GM23338 (cell line): ENCODE results near the gene SSU72. TPM values are rescaled to one million over a fixed set of nuclear protein-coding genes. Genes with fewer than 3 reads are reported as not detected.
A peak's percentile ranks its signal among the peaks of the same experiment; 100 is the strongest.

ENCODE experiments used
- ATAC-seq: fragments of 200-7000 bp; cut with Tn5 transposase; 3 replicates; pipeline ENCODE4 v1.9.1; 2020
- DNase-seq: peaks from one replicate; pipeline ENCODE4 v3.0.0-alpha.2; 2015; ENCODE audit warnings: low spot score
- H2AFZ ChIP-seq: fragments of 200-600 bp; sonication (generic); 2 replicates; pipeline ENCODE4 v1.8.0; 2016; ENCODE audit warnings: antibody characterized with exemption, mild to moderate bottlenecking, moderate library complexity
- H3F3A ChIP-seq: fragments of 200-600 bp; sonication (generic); replicated peaks from 2 replicates; pipeline ENCODE4 v1.8.0; 2017; ENCODE audit warnings: antibody characterized with exemption, mixed run types, low read depth
- H3K27ac ChIP-seq: fragments of 200-600 bp; sonication (generic); 2 replicates; pipeline ENCODE4 v1.6.1; 2016; ENCODE audit warnings: low read depth
- H3K27me3 ChIP-seq: fragments of 200-600 bp; sonication (generic); 2 replicates; pipeline ENCODE4 v1.8.0; 2016; ENCODE audit warnings: mild to moderate bottlenecking, mixed run types, moderate library complexity; ENCODE audit not compliant: insufficient read depth
- H3K36me3 ChIP-seq: fragments of 200-600 bp; sonication (generic); 2 replicates; pipeline ENCODE4 v1.8.0; 2016; ENCODE audit warnings: mild to moderate bottlenecking; ENCODE audit not compliant: insufficient read depth
- H3K4me1 ChIP-seq: fragments of 200-600 bp; sonication (generic); 2 replicates; pipeline ENCODE4 v1.8.0; 2016; ENCODE audit warnings: mild to moderate bottlenecking, moderate library complexity; ENCODE audit not compliant: insufficient read depth
- H3K4me2 ChIP-seq: fragments of 200-600 bp; sonication (generic); 2 replicates; pipeline ENCODE4 v1.7.1; 2017; ENCODE audit warnings: mixed run types
- H3K4me3 ChIP-seq: fragments of 200-600 bp; sonication (generic); 2 replicates; pipeline ENCODE4 v1.6.1; 2016; ENCODE audit warnings: mixed run types
- H3K79me2 ChIP-seq: fragments of 200-600 bp; sonication (generic); replicated peaks from 2 replicates; pipeline ENCODE4 v1.8.0; 2017; ENCODE audit warnings: mild to moderate bottlenecking; ENCODE audit not compliant: insufficient read depth
- H3K9me2 ChIP-seq: fragments of 200-600 bp; sonication (generic); 2 replicates; pipeline ENCODE4 v1.8.0; 2017; ENCODE audit not compliant: insufficient read depth
- H4K20me1 ChIP-seq: fragments of 200-600 bp; sonication (generic); replicated peaks from 2 replicates; pipeline ENCODE4 v1.8.0; 2017; ENCODE audit warnings: mild to moderate bottlenecking; ENCODE audit not compliant: insufficient read depth
- H3K27ac Mint-ChIP-seq: 2 replicates; pipeline ENCODE4 v1.8.0; 2020; ENCODE audit warnings: inconsistent platforms, mild to moderate bottlenecking, moderate library complexity, mixed read lengths
- H3K27me3 Mint-ChIP-seq: 3 replicates; pipeline ENCODE4 v1.8.0; 2022; ENCODE audit warnings: low read depth, mild to moderate bottlenecking, moderate library complexity, mixed read lengths, inconsistent platforms; ENCODE audit not compliant: insufficient read depth, poor library complexity
- H3K36me3 Mint-ChIP-seq: 3 replicates; pipeline ENCODE4 v1.8.0; 2021; ENCODE audit warnings: low read depth, mild to moderate bottlenecking, inconsistent platforms, moderate library complexity, mixed read lengths
- H3K4me1 Mint-ChIP-seq: 3 replicates; pipeline ENCODE4 v1.8.0; 2020; ENCODE audit warnings: mild to moderate bottlenecking, inconsistent platforms, mixed read lengths
- H3K4me3 Mint-ChIP-seq: 3 replicates; pipeline ENCODE4 v1.8.0; 2021; ENCODE audit warnings: moderate library complexity, mild to moderate bottlenecking, inconsistent platforms, mixed read lengths
- H3K9me3 Mint-ChIP-seq: 3 replicates; pipeline ENCODE4 v1.8.0; 2020; ENCODE audit warnings: moderate library complexity, mild to moderate bottlenecking, inconsistent platforms, mixed read lengths
- CREB1 ChIP-seq: fragments of 250-450 bp; sonication (Bioruptor Pico); IDR thresholded peaks from 2 replicates; pipeline ENCODE4 v1.5.0; 2020; ENCODE audit warnings: low read depth, mild to moderate bottlenecking, moderate library complexity
- ETS1 ChIP-seq: IDR thresholded peaks from 2 replicates; pipeline ENCODE4 v1.6.1; 2016; ENCODE audit warnings: antibody characterized with exemption
- EZH2 ChIP-seq: fragments of 200-600 bp; sonication (generic); IDR thresholded peaks from one replicate; pipeline ENCODE4 v1.8.0; 2017; ENCODE audit warnings: antibody characterized with exemption, mild to moderate bottlenecking, low read depth; ENCODE audit not compliant: unreplicated experiment
- EZH2phosphoT487 ChIP-seq: fragments of 200-600 bp; sonication (generic); IDR thresholded peaks from one replicate; pipeline ENCODE4 v1.8.1; 2018; ENCODE audit warnings: antibody characterized with exemption; ENCODE audit not compliant: unreplicated experiment
- JUNB ChIP-seq: IDR thresholded peaks from one replicate; pipeline ENCODE4 v1.6.1; 2016; ENCODE audit warnings: antibody characterized with exemption; ENCODE audit not compliant: unreplicated experiment
- NANOG ChIP-seq: IDR thresholded peaks from 2 replicates; pipeline ENCODE4 v1.6.1; 2016; ENCODE audit warnings: antibody characterized with exemption, borderline replicate concordance
- POLR2AphosphoS5 ChIP-seq: IDR thresholded peaks from 2 replicates; pipeline ENCODE4 v1.6.1; 2016; ENCODE audit warnings: antibody characterized with exemption, low read depth
- STAT1 ChIP-seq: IDR thresholded peaks from one replicate; pipeline ENCODE4 v1.6.1; 2016; ENCODE audit warnings: antibody characterized with exemption; ENCODE audit not compliant: unreplicated experiment
- ZNF114 ChIP-seq: fragments of 250-450 bp; sonication (Bioruptor Pico); IDR thresholded peaks from 2 replicates; pipeline ENCODE4 v1.5.0; 2020; ENCODE audit warnings: mild to moderate bottlenecking, moderate library complexity
- ZNF331 ChIP-seq: fragments of 250-450 bp; sonication (Bioruptor Pico); IDR thresholded peaks from 2 replicates; pipeline ENCODE4 v1.5.0; 2020; ENCODE audit warnings: low read depth, mild to moderate bottlenecking, moderate library complexity
- ZNF462 ChIP-seq: fragments of 250-450 bp; sonication (Bioruptor Pico); IDR thresholded peaks from 2 replicates; pipeline ENCODE4 v1.5.0; 2020; ENCODE audit warnings: mild to moderate bottlenecking, moderate library complexity
- polyA plus RNA-seq: library from polyadenylated mRNA; unstranded; fragments of >200 nt; fragmentation: Nextera tagmentation; extraction: Ambion mirVana; gene quantifications from 2 replicates; pipeline ENCODE4 v1.2.1, GENCODE V29; 2016
- total RNA-seq: library from RNA; depleted of rRNA; stranded (reverse); fragments of >200 nt; shearing (Covaris generic); gene quantifications from 2 replicates; pipeline ENCODE4 v1.2.3, GENCODE V29; 2014
- TF ChIP-seq, protein P1 (sequence below): IDR thresholded peaks from one replicate; pipeline ENCODE4 v1.6.1; 2018; ENCODE audit warnings: antibody characterized with exemption; ENCODE audit not compliant: unreplicated experiment
- TF ChIP-seq, protein P2 (sequence below), 2 experiments: fragments of 200-600 bp in 1 of 2; sonication (generic) in 1 of 2; conservative IDR thresholded peaks; 2 replicates each; pipeline versions ENCODE4 v1.5.1 to v1.6.1; 2016 to 2017; ENCODE audit warnings: antibody characterized with exemption in 2 of 2, low read depth in 2 of 2, mild to moderate bottlenecking in 2 of 2, moderate library complexity in 1 of 2

SSU72 gene
- total and polyA plus RNA-seq, 2 experiments from 2014 or later: 148 to 248 TPM

GRCh38 chr1:1559066-1559465 is 15.6 kb downstream of the SSU72 start:
- Histone ChIP-seq H4K20me1 (peaks cover 9% of the 10 kb centered on the region), H2AFZ (no peak overlapping the region), H3K27me3 (no peaks in the 10 kb centered on the region), H3K4me2 (no peak overlapping the region), H3F3A (peaks cover 13% of the 10 kb centered on the region), H3K4me3 (no peak overlapping the region), H3K79me2 (peaks cover 11% of the 10 kb centered on the region), H3K9me2 (no peaks in the 10 kb centered on the region), H3K4me1 (no peaks in the 10 kb centered on the region), H3K36me3 (peaks cover 15% of the 10 kb centered on the region), H3K27ac (no peak overlapping the region)
- Mint-ChIP-seq H3K9me3 (no peaks in the 10 kb centered on the region), H3K27ac (0 out of 2 replicates have a peak overlapping the region, but pooled peaks have one; percentile 59), H3K36me3 (peaks cover 34% of the 10 kb centered on the region), H3K27me3 (peaks cover 17% of the 10 kb centered on the region), H3K4me1 (no peaks in the 10 kb centered on the region; the same call in 2 of the 3 replicates), H3K4me3 (no peak overlapping the region)
- no peak for ATAC-seq
- DNase-seq: no peak
- TF ChIP-seq NANOG (no peak), EZH2 (no peak), ZNF114 (CRISPR knock-in tag) (no peak), STAT1 (no peak), EZH2phosphoT487 (no peak), CREB1 (no peak), POLR2AphosphoS5 (no peak; the same call in 1 of the 2 replicates), JUNB (no peak), ZNF331 (CRISPR knock-in tag) (no peak), ETS1 (no peak), ZNF462 (CRISPR knock-in tag) (no peak)
- TF ChIP-seq, protein P1, sequence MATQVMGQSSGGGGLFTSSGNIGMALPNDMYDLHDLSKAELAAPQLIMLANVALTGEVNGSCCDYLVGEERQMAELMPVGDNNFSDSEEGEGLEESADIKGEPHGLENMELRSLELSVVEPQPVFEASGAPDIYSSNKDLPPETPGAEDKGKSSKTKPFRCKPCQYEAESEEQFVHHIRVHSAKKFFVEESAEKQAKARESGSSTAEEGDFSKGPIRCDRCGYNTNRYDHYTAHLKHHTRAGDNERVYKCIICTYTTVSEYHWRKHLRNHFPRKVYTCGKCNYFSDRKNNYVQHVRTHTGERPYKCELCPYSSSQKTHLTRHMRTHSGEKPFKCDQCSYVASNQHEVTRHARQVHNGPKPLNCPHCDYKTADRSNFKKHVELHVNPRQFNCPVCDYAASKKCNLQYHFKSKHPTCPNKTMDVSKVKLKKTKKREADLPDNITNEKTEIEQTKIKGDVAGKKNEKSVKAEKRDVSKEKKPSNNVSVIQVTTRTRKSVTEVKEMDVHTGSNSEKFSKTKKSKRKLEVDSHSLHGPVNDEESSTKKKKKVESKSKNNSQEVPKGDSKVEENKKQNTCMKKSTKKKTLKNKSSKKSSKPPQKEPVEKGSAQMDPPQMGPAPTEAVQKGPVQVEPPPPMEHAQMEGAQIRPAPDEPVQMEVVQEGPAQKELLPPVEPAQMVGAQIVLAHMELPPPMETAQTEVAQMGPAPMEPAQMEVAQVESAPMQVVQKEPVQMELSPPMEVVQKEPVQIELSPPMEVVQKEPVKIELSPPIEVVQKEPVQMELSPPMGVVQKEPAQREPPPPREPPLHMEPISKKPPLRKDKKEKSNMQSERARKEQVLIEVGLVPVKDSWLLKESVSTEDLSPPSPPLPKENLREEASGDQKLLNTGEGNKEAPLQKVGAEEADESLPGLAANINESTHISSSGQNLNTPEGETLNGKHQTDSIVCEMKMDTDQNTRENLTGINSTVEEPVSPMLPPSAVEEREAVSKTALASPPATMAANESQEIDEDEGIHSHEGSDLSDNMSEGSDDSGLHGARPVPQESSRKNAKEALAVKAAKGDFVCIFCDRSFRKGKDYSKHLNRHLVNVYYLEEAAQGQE: no peak
- TF ChIP-seq, protein P2, sequence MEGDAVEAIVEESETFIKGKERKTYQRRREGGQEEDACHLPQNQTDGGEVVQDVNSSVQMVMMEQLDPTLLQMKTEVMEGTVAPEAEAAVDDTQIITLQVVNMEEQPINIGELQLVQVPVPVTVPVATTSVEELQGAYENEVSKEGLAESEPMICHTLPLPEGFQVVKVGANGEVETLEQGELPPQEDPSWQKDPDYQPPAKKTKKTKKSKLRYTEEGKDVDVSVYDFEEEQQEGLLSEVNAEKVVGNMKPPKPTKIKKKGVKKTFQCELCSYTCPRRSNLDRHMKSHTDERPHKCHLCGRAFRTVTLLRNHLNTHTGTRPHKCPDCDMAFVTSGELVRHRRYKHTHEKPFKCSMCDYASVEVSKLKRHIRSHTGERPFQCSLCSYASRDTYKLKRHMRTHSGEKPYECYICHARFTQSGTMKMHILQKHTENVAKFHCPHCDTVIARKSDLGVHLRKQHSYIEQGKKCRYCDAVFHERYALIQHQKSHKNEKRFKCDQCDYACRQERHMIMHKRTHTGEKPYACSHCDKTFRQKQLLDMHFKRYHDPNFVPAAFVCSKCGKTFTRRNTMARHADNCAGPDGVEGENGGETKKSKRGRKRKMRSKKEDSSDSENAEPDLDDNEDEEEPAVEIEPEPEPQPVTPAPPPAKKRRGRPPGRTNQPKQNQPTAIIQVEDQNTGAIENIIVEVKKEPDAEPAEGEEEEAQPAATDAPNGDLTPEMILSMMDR (conservative IDR thresholded peaks at IDR 0.05; ENCODE audit: low read depth in 2 of 2): no peak
